GM10266 (cell line): ENCODE measurements around the gene PHLDB2.

Experiments
- DNase-seq: peaks from one replicate; pipeline ENCODE4 v3.0.0; 2012; ENCODE audit errors: extremely low spot score
- TF ChIP-seq, protein P1 (sequence below): IDR thresholded peaks from 2 replicates; pipeline ENCODE4 v1.5.1; 2012; ENCODE audit warnings: mild to moderate bottlenecking, low read depth; ENCODE audit not compliant: control insufficient read depth, insufficient read depth; ENCODE audit errors: missing control alignments

The PHLDB2 gene

DNA sequence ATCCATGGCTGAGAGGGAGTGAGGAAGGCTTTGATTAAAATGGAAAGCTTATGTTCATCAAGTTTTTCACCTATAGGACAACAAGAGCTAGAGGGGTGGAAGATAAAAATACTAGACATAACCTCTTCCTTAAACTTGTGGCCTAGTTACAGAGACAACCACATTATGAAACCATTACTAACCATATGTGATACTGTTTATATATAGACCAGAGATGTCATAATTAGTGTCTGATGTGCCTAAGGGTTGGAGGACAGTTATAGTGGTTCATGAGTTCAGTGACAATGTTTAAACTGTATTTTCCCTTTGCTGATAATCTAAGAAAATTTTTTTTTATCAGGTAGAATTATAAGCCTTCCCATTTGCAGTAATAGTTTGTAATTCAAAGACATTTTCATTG lies 23.7 kb downstream of the PHLDB2 start:
- TF ChIP-seq, protein P1, sequence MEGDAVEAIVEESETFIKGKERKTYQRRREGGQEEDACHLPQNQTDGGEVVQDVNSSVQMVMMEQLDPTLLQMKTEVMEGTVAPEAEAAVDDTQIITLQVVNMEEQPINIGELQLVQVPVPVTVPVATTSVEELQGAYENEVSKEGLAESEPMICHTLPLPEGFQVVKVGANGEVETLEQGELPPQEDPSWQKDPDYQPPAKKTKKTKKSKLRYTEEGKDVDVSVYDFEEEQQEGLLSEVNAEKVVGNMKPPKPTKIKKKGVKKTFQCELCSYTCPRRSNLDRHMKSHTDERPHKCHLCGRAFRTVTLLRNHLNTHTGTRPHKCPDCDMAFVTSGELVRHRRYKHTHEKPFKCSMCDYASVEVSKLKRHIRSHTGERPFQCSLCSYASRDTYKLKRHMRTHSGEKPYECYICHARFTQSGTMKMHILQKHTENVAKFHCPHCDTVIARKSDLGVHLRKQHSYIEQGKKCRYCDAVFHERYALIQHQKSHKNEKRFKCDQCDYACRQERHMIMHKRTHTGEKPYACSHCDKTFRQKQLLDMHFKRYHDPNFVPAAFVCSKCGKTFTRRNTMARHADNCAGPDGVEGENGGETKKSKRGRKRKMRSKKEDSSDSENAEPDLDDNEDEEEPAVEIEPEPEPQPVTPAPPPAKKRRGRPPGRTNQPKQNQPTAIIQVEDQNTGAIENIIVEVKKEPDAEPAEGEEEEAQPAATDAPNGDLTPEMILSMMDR, result no peak
- DNase-seq, result no peak

DNA sequence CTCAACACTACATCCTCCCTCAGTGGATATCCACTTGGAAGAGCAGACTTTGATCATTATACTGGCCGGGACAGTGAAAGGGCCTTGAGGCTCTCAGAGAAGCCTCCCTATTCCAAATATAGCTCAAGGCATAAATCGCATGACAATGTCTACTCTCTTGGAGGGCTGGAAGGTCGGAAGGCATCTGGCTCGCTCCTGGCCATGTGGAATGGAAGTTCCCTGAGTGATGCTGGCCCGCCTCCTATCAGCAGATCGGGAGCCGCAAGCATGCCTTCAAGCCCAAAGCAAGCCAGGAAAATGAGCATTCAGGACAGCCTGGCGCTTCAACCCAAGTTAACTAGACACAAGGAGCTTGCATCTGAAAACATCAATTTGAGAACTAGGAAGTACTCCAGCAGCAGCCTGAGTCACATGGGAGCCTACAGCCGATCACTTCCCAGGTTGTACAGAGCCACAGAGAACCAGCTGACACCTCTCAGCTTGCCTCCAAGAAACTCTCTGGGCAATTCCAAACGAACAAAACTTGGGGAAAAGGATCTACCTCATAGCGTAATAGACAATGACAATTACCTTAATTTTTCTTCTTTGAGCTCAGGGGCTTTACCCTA lies 25.4 kb downstream of the PHLDB2 start:
- no peak for DNase-seq
- TF ChIP-seq, protein P1, result no peak

DNA sequence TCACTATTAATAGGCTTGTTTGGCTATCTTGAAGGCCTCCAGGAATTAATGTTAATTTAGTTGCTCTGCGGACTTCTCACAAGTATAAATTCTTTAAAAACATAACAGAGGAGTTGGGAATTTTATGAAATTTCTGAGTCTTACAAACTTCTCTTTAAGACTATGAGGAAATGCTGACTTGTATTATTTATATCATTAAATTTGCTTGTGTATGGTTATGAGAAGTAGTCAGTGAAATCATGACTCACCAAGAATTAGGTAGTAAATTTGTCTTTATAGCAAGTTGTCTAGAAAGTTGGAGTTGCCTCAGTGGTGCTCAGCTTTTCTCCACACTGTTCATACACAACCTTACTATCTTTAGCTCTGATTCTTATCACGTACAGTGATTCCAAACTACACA lies 26.5 kb downstream of the PHLDB2 start:
- DNase-seq, result no peak
- TF ChIP-seq, protein P1, result no peak

DNA sequence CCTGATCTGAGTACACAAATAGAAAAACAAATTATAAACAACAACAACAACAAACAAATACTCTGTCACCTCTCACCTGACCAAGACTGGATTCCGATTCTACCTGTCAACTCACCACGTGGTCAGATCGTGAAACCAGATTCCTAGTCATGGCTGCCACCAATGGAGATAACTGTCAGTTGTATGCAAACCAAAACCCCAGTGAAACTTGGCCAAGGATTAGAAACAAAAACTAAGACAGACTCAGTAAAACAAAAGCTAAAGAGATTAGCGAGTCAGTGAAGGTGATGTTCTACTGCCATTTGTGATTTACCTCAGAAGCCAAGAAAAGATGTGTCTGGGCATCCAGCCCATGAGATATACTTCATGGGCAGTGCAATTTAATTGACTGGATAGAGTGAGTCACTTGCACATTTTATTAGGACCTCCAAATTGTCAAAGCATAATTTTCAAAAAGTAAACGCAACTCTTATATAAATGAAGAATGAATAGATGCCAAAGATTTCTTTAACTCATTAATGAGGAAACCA lies 31.1 kb downstream of the PHLDB2 start:
- TF ChIP-seq, protein P1, result no peak
- no peak for DNase-seq

DNA sequence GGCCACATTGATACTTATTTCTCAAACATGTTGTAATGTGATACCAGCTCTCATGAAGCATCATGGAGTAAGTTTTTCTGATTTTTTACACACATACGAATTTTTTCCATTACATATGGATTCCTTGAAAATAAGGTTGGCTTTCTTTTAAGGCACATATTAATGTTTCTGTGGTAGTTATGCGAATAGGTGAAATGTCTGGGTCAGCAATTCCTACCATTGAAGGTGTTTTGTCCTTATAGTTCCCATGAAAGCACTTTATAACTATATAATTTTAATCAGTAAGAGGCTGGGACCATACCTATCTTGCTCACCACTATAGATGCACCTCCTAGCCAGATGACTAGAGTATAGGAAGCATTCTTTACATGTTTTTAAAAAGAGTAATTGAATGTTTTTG lies 33.0 kb downstream of the PHLDB2 start:
- no peak for DNase-seq
- TF ChIP-seq, protein P1, result no peak

DNA sequence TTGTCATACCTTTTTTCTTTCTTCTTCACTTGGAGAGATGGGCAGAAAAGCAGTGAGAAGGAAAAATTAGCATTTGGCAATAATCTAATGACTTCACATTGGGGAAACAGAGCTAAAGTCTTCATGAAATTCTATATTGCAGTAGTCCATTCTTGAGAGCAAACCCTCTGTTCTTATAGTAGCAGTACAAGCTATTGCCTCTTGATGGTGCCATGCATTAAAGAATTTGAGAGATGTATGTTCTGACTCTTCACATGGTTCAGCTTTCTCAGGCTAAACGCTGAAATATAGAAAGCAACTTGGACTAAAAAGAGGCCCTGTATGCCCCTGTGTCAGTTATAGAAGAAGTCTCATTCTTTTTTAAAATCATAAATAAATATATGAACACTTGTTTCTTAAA lies 36.0 kb downstream of the PHLDB2 start:
- DNase-seq, result peak; percentile 8
- TF ChIP-seq, protein P1, result no peak

DNA sequence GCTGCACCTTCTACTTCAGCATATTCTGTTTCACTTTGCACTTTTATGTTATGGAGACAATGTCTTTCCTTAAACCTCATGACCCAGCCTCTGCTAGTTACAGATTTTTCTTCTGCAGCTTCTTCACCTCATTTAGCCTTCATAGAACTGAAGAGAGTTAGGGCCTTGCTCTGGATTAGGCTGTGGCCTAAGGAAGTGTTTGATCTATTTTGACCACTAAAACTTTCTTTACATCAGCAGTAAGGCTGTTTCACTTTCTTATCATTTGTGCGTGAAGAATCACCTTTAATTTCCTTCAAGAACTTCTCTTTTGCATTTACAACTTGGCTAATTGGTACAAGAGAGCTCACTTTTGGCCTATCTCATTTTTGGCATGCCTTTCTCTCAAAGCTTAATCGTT lies 40.9 kb downstream of the PHLDB2 start:
- TF ChIP-seq, protein P1, result no peak
- no peak for DNase-seq
